Endothelial cell of umbilical vein (primary cell): ENCODE measurements around the gene MBTPS1. TPM values are rescaled to one million over a fixed set of nuclear protein-coding genes. Genes with fewer than 3 reads are reported as not detected.

Source experiments
- BruUV-seq: library from RNA; stranded (reverse); fragments of 400-500 nt; replicated peaks from 2 replicates; lab custom pipeline; 2021; lab: Mats Ljungman, UMichigan
- CTCF ChIA-PET: fragments of 300-600, 350-600 bp; sonication (Branson Sonifier 250); formaldehyde crosslinking; loops from one replicate; lab custom pipeline; 2021; ENCODE audit warnings: antibody characterized with exemption, inconsistent platforms; lab: Charles Lee
- POLR2A ChIA-PET: fragments of 300-600, 350-600 bp; sonication (Branson Sonifier 250); formaldehyde crosslinking; loops from one replicate; lab custom pipeline; 2021; ENCODE audit warnings: antibody characterized with exemption, inconsistent platforms; lab: Charles Lee
- DNase-seq: peaks from one replicate; pipeline ENCODE4 v3.0.0-alpha.2; 2011; ENCODE audit warnings: low read depth, low spot score
- FAIRE-seq: peaks from 2 replicates; lab custom pipeline; 2011; peaks lifted over from hg19 to GRCh38; lab: Jason Lieb, UNC
- H2AFZ ChIP-seq: 2 replicates; pipeline ENCODE4 v1.6.0; 2012; ENCODE audit warnings: low read depth, low read length, control low read depth, inconsistent platforms
- H3K27ac ChIP-seq: 2 replicates; pipeline ENCODE4 v1.5.1; 2011; ENCODE audit warnings: low read depth, mild to moderate bottlenecking, control low read depth, low read length, moderate library complexity; ENCODE audit not compliant: insufficient read depth
- H3K27me3 ChIP-seq, 2 experiments: 2 replicates each; pipeline versions ENCODE4 v1.6.0 to v1.6.1; 2011; ENCODE audit warnings: low read length in 2 of 2, mixed read lengths in 1 of 2; ENCODE audit not compliant: control insufficient read depth in 2 of 2, insufficient read depth in 2 of 2
- H3K36me3 ChIP-seq, 2 experiments: 2 replicates in 1 of 2; 3 replicates in 1 of 2; pipeline ENCODE4 v1.5.1; 2011; ENCODE audit warnings: low read length in 2 of 2, mild to moderate bottlenecking in 1 of 2, moderate library complexity in 1 of 2; ENCODE audit not compliant: control insufficient read depth in 2 of 2, insufficient read depth in 2 of 2; ENCODE audit errors: extremely low read depth in 1 of 2
- H3K4me1 ChIP-seq: 3 replicates; pipeline ENCODE4 v1.5.1; 2011; ENCODE audit warnings: mild to moderate bottlenecking, low read length; ENCODE audit not compliant: control insufficient read depth, insufficient read depth; ENCODE audit errors: extremely low read depth
- H3K4me2 ChIP-seq: 2 replicates; pipeline ENCODE4 v1.6.1; 2011; ENCODE audit warnings: low read length, control low read depth, mixed read lengths; ENCODE audit not compliant: insufficient read depth
- H3K4me3 ChIP-seq, 3 experiments: fragments of 200-600 bp in 1 of 3; sonication (generic), shearing (Covaris generic) in 1 of 3; replicated peaks in 1 of 3; 2 replicates each; pipeline ENCODE4 v1.5.1; 2011 to 2016; ENCODE audit warnings: control low read depth in 3 of 3, low read length in 3 of 3, mild to moderate bottlenecking in 2 of 3, inconsistent platforms in 1 of 3, low read depth in 1 of 3, moderate library complexity in 1 of 3; ENCODE audit not compliant: insufficient read depth in 1 of 3
- H3K79me2 ChIP-seq: 2 replicates; pipeline ENCODE4 v1.6.0; 2012; ENCODE audit warnings: low read length, inconsistent platforms; ENCODE audit not compliant: control insufficient read depth, insufficient read depth
- H3K9ac ChIP-seq: replicated peaks from 2 replicates; pipeline ENCODE3; 2011; ENCODE audit warnings: low read length, control low read depth; ENCODE audit not compliant: insufficient read depth; ENCODE audit errors: extremely low read depth
- H3K9me1 ChIP-seq: replicated peaks from 3 replicates; pipeline ENCODE4 v1.6.0; 2011; ENCODE audit warnings: mild to moderate bottlenecking, low read length; ENCODE audit not compliant: control insufficient read depth, insufficient read depth; ENCODE audit errors: extremely low read depth
- H3K9me3 ChIP-seq: replicated peaks from 2 replicates; pipeline ENCODE4 v1.5.1; 2012; ENCODE audit warnings: low read length, inconsistent platforms; ENCODE audit not compliant: control insufficient read depth, insufficient read depth
- H4K20me1 ChIP-seq: replicated peaks from 2 replicates; pipeline ENCODE3; 2011; ENCODE audit warnings: mild to moderate bottlenecking, low read length; ENCODE audit not compliant: control insufficient read depth, insufficient read depth; ENCODE audit errors: extremely low read depth
- EZH2 ChIP-seq: IDR thresholded peaks from 2 replicates; pipeline ENCODE4 v1.6.1; 2012; ENCODE audit warnings: borderline replicate concordance, low read depth, mild to moderate bottlenecking, moderate library complexity, low read length, inconsistent platforms; ENCODE audit not compliant: severe bottlenecking
- FOS ChIP-seq: IDR thresholded peaks from 2 replicates; pipeline ENCODE4 v1.6.1; 2011; ENCODE audit warnings: mild to moderate bottlenecking, low read length, moderate library complexity, borderline replicate concordance; ENCODE audit not compliant: insufficient read depth
- GATA2 ChIP-seq: IDR thresholded peaks from 2 replicates; pipeline ENCODE4 v1.7.0; 2011; ENCODE audit warnings: low read depth, mild to moderate bottlenecking, moderate library complexity, mixed read lengths, low read length; ENCODE audit not compliant: insufficient read length, insufficient read depth
- JUN ChIP-seq: IDR thresholded peaks from 2 replicates; pipeline ENCODE4 v1.6.1; 2011; ENCODE audit warnings: borderline replicate concordance, low read depth; ENCODE audit not compliant: insufficient read length, insufficient read depth
- MYC ChIP-seq: IDR thresholded peaks from one replicate; pipeline ENCODE4 v1.6.1; 2011; ENCODE audit warnings: mild to moderate bottlenecking, low read depth, low read length
- POLR2A ChIP-seq: IDR thresholded peaks from 2 replicates; pipeline ENCODE4 v1.6.1; 2012; ENCODE audit warnings: low read depth, mild to moderate bottlenecking, control low read depth, low read length
- POLR2AphosphoS5 ChIP-seq: IDR thresholded peaks from 2 replicates; pipeline ENCODE4 v1.6.1; 2012; ENCODE audit warnings: low read depth, mild to moderate bottlenecking, control low read depth, low read length, moderate library complexity; ENCODE audit not compliant: insufficient read depth
- dilution Hi-C: fragments of 300-500 bp; cut with MboI; formaldehyde crosslinking; loops from one replicate; pipeline ENCODE4 v1.15.0; 2019; ENCODE audit warnings: low sequenced_read_pairs; ENCODE audit not compliant: extremely low pct_ligation_motif_present
- intact Hi-C: fragments of 100-400 bp; cut with micrococcal nuclease; formaldehyde crosslinking; loops from one replicate; pipeline ENCODE4 v1.10.0; 2022
- polyA plus RNA-seq, 4 experiments: library from polyadenylated mRNA; depleted of rRNA in 3 of 4; stranded (reverse) in 3 of 4; unstranded in 1 of 4; fragments of >200 nt; gene quantifications; 2 replicates each; pipeline versions ENCODE4 v1.2.1 to v1.2.3, GENCODE V29; 2011 to 2012; ENCODE audit warnings: missing spikeins in 1 of 4
- total RNA-seq: library from RNA; stranded (reverse); gene quantifications from 2 replicates; pipeline ENCODE4 v1.2.3, GENCODE V29; 2021
- TF ChIP-seq, protein P1 (sequence below): IDR thresholded peaks from 2 replicates; pipeline ENCODE4 v1.6.1; 2011; ENCODE audit not compliant: insufficient read depth, insufficient read length
- TF ChIP-seq, protein P2 (sequence below), 2 donors: IDR thresholded peaks; 1 replicate in 1 of 2; 2 replicates in 1 of 2; pipeline ENCODE4 v1.5.1; 2011; ENCODE audit warnings: low read length in 2 of 2, mild to moderate bottlenecking in 2 of 2, moderate library complexity in 2 of 2, control low read depth in 1 of 2, inconsistent platforms in 1 of 2, low read depth in 1 of 2; ENCODE audit not compliant: insufficient read depth in 1 of 2; ENCODE audit errors: extremely low read depth in 1 of 2

The MBTPS1 gene
- total and polyA plus RNA-seq, 2 donors (not counting 3 experiments of a cell fraction or from before 2014, with no cell fraction given): 82.3 to 99.6 TPM

DNA sequence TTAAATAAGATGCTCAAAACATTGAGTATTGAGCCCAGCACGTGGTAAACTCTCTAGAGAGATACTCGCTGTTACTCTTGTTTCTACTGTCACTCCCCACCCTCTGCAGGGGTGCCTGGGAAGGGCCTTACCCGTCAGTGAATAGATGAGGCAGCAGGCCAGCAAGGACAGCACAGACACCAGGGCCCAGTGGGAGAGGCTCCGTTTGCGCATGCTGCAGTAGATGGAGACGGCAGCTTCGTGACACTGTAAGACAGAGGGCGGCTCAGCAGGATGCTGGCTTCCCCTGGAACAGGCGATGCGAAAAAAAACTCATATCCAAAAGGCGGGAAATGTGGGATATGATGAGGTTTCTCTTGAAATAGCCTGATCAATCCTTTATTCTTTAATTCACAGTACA lies 94.1 kb downstream of the MBTPS1 start:
- Histone ChIP-seq H3K9me1 (no peaks in the 10 kb centered on the region), H3K36me3 (no peaks in the 10 kb centered on the region), H3K27me3 (no peaks in the 10 kb centered on the region), H3K4me1 (no peaks in the 10 kb centered on the region), H4K20me1 (no peaks in the 10 kb centered on the region), H3K27ac (no peak overlapping the region), H2AFZ (no peak overlapping the region), H3K79me2 (no peaks in the 10 kb centered on the region), H3K9ac (no peak overlapping the region), H3K9me3 (no peaks in the 10 kb centered on the region), H3K4me3 (no peak overlapping the region), H3K4me2 (no peak overlapping the region)
- DNase-seq (no peak), FAIRE-seq (no peak)
- POLR2A ChIA-PET: no interaction called here
- intact Hi-C loops (no loop called here), dilution Hi-C loops (no loop called here)
- no TSS peak for BruUV-seq
- CTCF ChIA-PET: interaction anchor here (0.6 to 1.1 kb wide), 2 partner anchors 15 to 94 kb away, joined by 3 read pairs; partner anchors contain the start of gene MBTPS1
- TF ChIP-seq EZH2: no peak
- no peak for TF ChIP-seq MYC
- no peak for TF ChIP-seq FOS
- no peak for TF ChIP-seq GATA2
- TF ChIP-seq, protein P1, sequence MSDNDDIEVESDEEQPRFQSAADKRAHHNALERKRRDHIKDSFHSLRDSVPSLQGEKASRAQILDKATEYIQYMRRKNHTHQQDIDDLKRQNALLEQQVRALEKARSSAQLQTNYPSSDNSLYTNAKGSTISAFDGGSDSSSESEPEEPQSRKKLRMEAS: no peak
- no peak for TF ChIP-seq POLR2A
- TF ChIP-seq POLR2AphosphoS5: no peak
- no peak for TF ChIP-seq JUN
- TF ChIP-seq, protein P2, sequence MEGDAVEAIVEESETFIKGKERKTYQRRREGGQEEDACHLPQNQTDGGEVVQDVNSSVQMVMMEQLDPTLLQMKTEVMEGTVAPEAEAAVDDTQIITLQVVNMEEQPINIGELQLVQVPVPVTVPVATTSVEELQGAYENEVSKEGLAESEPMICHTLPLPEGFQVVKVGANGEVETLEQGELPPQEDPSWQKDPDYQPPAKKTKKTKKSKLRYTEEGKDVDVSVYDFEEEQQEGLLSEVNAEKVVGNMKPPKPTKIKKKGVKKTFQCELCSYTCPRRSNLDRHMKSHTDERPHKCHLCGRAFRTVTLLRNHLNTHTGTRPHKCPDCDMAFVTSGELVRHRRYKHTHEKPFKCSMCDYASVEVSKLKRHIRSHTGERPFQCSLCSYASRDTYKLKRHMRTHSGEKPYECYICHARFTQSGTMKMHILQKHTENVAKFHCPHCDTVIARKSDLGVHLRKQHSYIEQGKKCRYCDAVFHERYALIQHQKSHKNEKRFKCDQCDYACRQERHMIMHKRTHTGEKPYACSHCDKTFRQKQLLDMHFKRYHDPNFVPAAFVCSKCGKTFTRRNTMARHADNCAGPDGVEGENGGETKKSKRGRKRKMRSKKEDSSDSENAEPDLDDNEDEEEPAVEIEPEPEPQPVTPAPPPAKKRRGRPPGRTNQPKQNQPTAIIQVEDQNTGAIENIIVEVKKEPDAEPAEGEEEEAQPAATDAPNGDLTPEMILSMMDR (IDR thresholded peaks at IDR 0.05; ENCODE audit: extremely low read depth in 1 of 2, insufficient read depth in 1 of 2, low read depth in 1 of 2, low read length in 2 of 2): no peak
